H1 (cell line): Measurements from ENCODE around the gene TPM1. TPM values are rescaled to one million over a fixed set of nuclear protein-coding genes. Genes with fewer than 3 reads are reported as not detected.

Experiments
- CTCF ChIA-PET: fragments of 300-600 bp; sonication (Branson Sonifier 250); formaldehyde crosslinking; loops from one replicate; lab custom pipeline; 2021; ENCODE audit not compliant: partially characterized antibody; lab: Charles Lee
- POLR2A ChIA-PET: fragments of 300-600 bp; sonication (Branson Sonifier 250); formaldehyde crosslinking; loops from one replicate; lab custom pipeline; 2021; ENCODE audit warnings: inconsistent platforms; ENCODE audit not compliant: partially characterized antibody; lab: Charles Lee
- DNase-seq, 2 experiments: peaks; one replicate each; pipeline versions ENCODE4 v3.0.0 to v3.0.0-alpha.2; 2010 to 2022; ENCODE audit warnings: low spot score in 2 of 2, low read depth in 1 of 2, mixed read lengths in 1 of 2
- FAIRE-seq: peaks from 2 replicates; lab custom pipeline; 2011; peaks lifted over from hg19 to GRCh38; lab: Jason Lieb, UNC
- H2AFZ ChIP-seq: 2 replicates; pipeline ENCODE4 v1.8.1; 2012; ENCODE audit warnings: low read length, inconsistent platforms
- H2AK5ac ChIP-seq: 2 replicates; pipeline ENCODE4 v1.6.1; 2013; ENCODE audit warnings: low read depth, low read length
- H2BK120ac ChIP-seq: replicated peaks from 2 replicates; pipeline ENCODE3; 2013; ENCODE audit warnings: low read depth, low read length, inconsistent platforms
- H2BK12ac ChIP-seq: 2 replicates; pipeline ENCODE4 v1.6.1; 2013; ENCODE audit warnings: low read depth, low read length
- H2BK15ac ChIP-seq: 2 replicates; pipeline ENCODE4 v1.6.1; 2013; ENCODE audit warnings: low read length
- H2BK20ac ChIP-seq: 2 replicates; pipeline ENCODE4 v1.6.1; 2013; ENCODE audit warnings: low read length
- H2BK5ac ChIP-seq: 2 replicates; pipeline ENCODE4 v1.6.1; 2013; ENCODE audit warnings: low read depth, low read length
- H3K14ac ChIP-seq: 2 replicates; pipeline ENCODE4 v1.6.1; 2013; ENCODE audit warnings: inconsistent platforms; ENCODE audit not compliant: insufficient read length
- H3K18ac ChIP-seq: 2 replicates; pipeline ENCODE4 v1.6.1; 2013; ENCODE audit warnings: low read length; ENCODE audit errors: extremely low read depth
- H3K23ac ChIP-seq: 2 replicates; pipeline ENCODE4 v1.6.1; 2013; ENCODE audit warnings: inconsistent platforms; ENCODE audit not compliant: insufficient read length
- H3K23me2 ChIP-seq: 2 replicates; pipeline ENCODE4 v1.6.1; 2013; ENCODE audit warnings: low read depth, low read length
- H3K27ac ChIP-seq: 2 replicates; pipeline ENCODE4 v1.6.1; 2011; ENCODE audit warnings: low read depth, low read length, inconsistent platforms
- H3K27me3 ChIP-seq, 4 experiments: replicated peaks in 1 of 4; 1 replicate in 1 of 4; 2 replicates in 3 of 4; pipeline versions ENCODE4 v1.6.1 to v1.8.1; 2011 to 2013; ENCODE audit warnings: low read length in 3 of 4, mild to moderate bottlenecking in 3 of 4, inconsistent platforms in 2 of 4, mixed read lengths in 2 of 4, moderate library complexity in 1 of 4; ENCODE audit not compliant: control insufficient read depth in 3 of 4, insufficient read depth in 3 of 4; ENCODE audit errors: extremely low read depth in 1 of 4
- H3K36me3 ChIP-seq, 4 experiments: 2 replicates each; pipeline versions ENCODE4 v1.6.1 to v1.8.1; 2011 to 2013; ENCODE audit warnings: mild to moderate bottlenecking in 4 of 4, low read length in 3 of 4, moderate library complexity in 2 of 4, control low read depth in 1 of 4, inconsistent platforms in 1 of 4; ENCODE audit not compliant: insufficient read depth in 4 of 4, control insufficient read depth in 2 of 4
- H3K4ac ChIP-seq: replicated peaks from 2 replicates; pipeline ENCODE3; 2013; ENCODE audit warnings: low read length, low read depth, mixed read lengths, inconsistent platforms; ENCODE audit not compliant: insufficient read length
- H3K4me1 ChIP-seq, 4 experiments: replicated peaks in 1 of 4; 1 replicate in 1 of 4; 2 replicates in 3 of 4; pipeline versions ENCODE4 v1.6.1 to v1.8.1; 2011 to 2013; ENCODE audit warnings: low read length in 3 of 4, inconsistent platforms in 2 of 4, mixed read lengths in 1 of 4; ENCODE audit not compliant: insufficient read depth in 4 of 4, control insufficient read depth in 3 of 4
- H3K4me2 ChIP-seq, 2 experiments: 2 replicates each; pipeline versions ENCODE4 v1.6.1 to v1.8.1; 2011 to 2013; ENCODE audit warnings: low read depth in 2 of 2, low read length in 2 of 2, control low read depth in 1 of 2, inconsistent platforms in 1 of 2, mild to moderate bottlenecking in 1 of 2; ENCODE audit not compliant: insufficient read depth in 1 of 2
- H3K4me3 ChIP-seq, 4 experiments: fragments of 200-600, 300-600 bp in 1 of 4; sonication (generic), shearing (Covaris generic), sonication (Bioruptor Twin) in 1 of 4; 2 replicates each; pipeline versions ENCODE4 v1.5.1 to v1.8.1; 2011 to 2016; ENCODE audit warnings: low read length in 4 of 4, low read depth in 3 of 4, control low read depth in 2 of 4, inconsistent platforms in 2 of 4, mild to moderate bottlenecking in 2 of 4, mixed read lengths in 1 of 4, moderate library complexity in 1 of 4; ENCODE audit not compliant: insufficient read depth in 2 of 4; ENCODE audit errors: extremely low read depth in 1 of 4
- H3K56ac ChIP-seq: replicated peaks from 2 replicates; pipeline ENCODE3; 2013; ENCODE audit warnings: low read depth, mild to moderate bottlenecking, mixed read lengths, low read length, inconsistent platforms; ENCODE audit not compliant: insufficient read length
- H3K79me1 ChIP-seq: 2 replicates; pipeline ENCODE4 v1.6.1; 2013; ENCODE audit warnings: low read depth, low read length, control low read depth
- H3K79me2 ChIP-seq, 2 experiments: 2 replicates each; pipeline versions ENCODE4 v1.6.1 to v1.8.1; 2012 to 2013; ENCODE audit warnings: low read length in 2 of 2, mild to moderate bottlenecking in 2 of 2, inconsistent platforms in 1 of 2; ENCODE audit not compliant: insufficient read depth in 2 of 2, control insufficient read depth in 1 of 2
- H3K9ac ChIP-seq, 4 experiments: replicated peaks in 1 of 4; 1 replicate in 1 of 4; 2 replicates in 3 of 4; pipeline versions ENCODE4 v1.6.1 to v1.8.1; 2011 to 2013; ENCODE audit warnings: low read depth in 3 of 4, low read length in 3 of 4, control low read depth in 2 of 4, mild to moderate bottlenecking in 2 of 4, moderate library complexity in 2 of 4, inconsistent platforms in 1 of 4; ENCODE audit errors: extremely low read depth in 1 of 4
- H3K9me3 ChIP-seq, 2 experiments: 2 replicates each; pipeline versions ENCODE4 v1.6.1 to v1.8.1; 2012 to 2013; ENCODE audit warnings: mild to moderate bottlenecking in 2 of 2, moderate library complexity in 2 of 2, control low read depth in 1 of 2, inconsistent platforms in 1 of 2, low read depth in 1 of 2, low read length in 1 of 2, mixed read lengths in 1 of 2; ENCODE audit not compliant: insufficient read depth in 2 of 2
- H4K20me1 ChIP-seq, 2 experiments: replicated peaks in 1 of 2; 2 replicates each; pipeline versions ENCODE3 to v1.8.1; 2011 to 2013; ENCODE audit warnings: inconsistent platforms in 2 of 2, low read length in 2 of 2, mild to moderate bottlenecking in 1 of 2; ENCODE audit not compliant: insufficient read depth in 2 of 2, control insufficient read depth in 1 of 2
- H4K5ac ChIP-seq: 2 replicates; pipeline ENCODE4 v1.6.1; 2013; ENCODE audit warnings: low read length, low read depth, mixed read lengths, inconsistent platforms; ENCODE audit not compliant: insufficient read length
- H4K8ac ChIP-seq: 2 replicates; pipeline ENCODE4 v1.8.0; 2013; ENCODE audit warnings: mild to moderate bottlenecking, moderate library complexity, low read length, inconsistent platforms; ENCODE audit not compliant: insufficient read depth; ENCODE audit errors: extremely low read depth
- H4K91ac ChIP-seq: replicated peaks from 2 replicates; pipeline ENCODE3; 2013; ENCODE audit warnings: low read length, mixed read lengths, inconsistent platforms; ENCODE audit not compliant: insufficient read length
- CBX8 ChIP-seq: fragments of 300-800, 300-1000 bp; sonication (generic); IDR thresholded peaks from 2 replicates; pipeline ENCODE4 v1.7.1; 2016; ENCODE audit warnings: low read depth, low read length, borderline replicate concordance
- EP300 ChIP-seq, 2 experiments: IDR thresholded peaks; 1 replicate in 1 of 2; 2 replicates in 1 of 2; pipeline ENCODE4 v1.6.1; 2011 to 2012; ENCODE audit warnings: low read depth in 2 of 2, low read length in 2 of 2, mild to moderate bottlenecking in 2 of 2, borderline replicate concordance in 1 of 2, inconsistent platforms in 1 of 2, moderate library complexity in 1 of 2
- EZH2 ChIP-seq: fragments of 200-600 bp; sonication (generic); IDR thresholded peaks from 2 replicates; pipeline ENCODE4 v1.7.1; 2012; ENCODE audit warnings: low read depth, mild to moderate bottlenecking, moderate library complexity, low read length, inconsistent platforms; ENCODE audit not compliant: severe bottlenecking
- FOSL1 ChIP-seq: IDR thresholded peaks from 2 replicates; pipeline ENCODE4 v1.6.1; 2011; ENCODE audit warnings: mild to moderate bottlenecking, low read depth, low read length, moderate library complexity; ENCODE audit not compliant: insufficient read depth
- POLR2A ChIP-seq, 2 experiments: IDR thresholded peaks; 1 replicate in 1 of 2; 2 replicates in 1 of 2; pipeline ENCODE4 v1.6.1; 2011; ENCODE audit warnings: low read depth in 2 of 2, low read length in 2 of 2, mild to moderate bottlenecking in 2 of 2; ENCODE audit errors: control extremely low read depth in 1 of 2
- POLR2AphosphoS5 ChIP-seq: IDR thresholded peaks from 2 replicates; pipeline ENCODE4 v1.6.1; 2011; ENCODE audit warnings: low read depth, low read length
- RAD21 ChIP-seq, 2 experiments: IDR thresholded peaks in 1 of 2; conservative IDR thresholded peaks in 1 of 2; 2 replicates each; pipeline ENCODE4 v1.6.1; 2011; ENCODE audit warnings: low read depth in 2 of 2, low read length in 2 of 2, improper control_type of control experiment in 1 of 2, inconsistent platforms in 1 of 2, mild to moderate bottlenecking in 1 of 2, moderate library complexity in 1 of 2
- RNF2 ChIP-seq: fragments of 200-900, 300-1000 bp; sonication (generic); IDR thresholded peaks from 2 replicates; pipeline ENCODE4 v1.7.1; 2016; ENCODE audit warnings: borderline replicate concordance, low read depth, mild to moderate bottlenecking, antibody characterized with exemption, low read length; ENCODE audit not compliant: poor library complexity, severe bottlenecking; ENCODE audit errors: missing control alignments
- TEAD4 ChIP-seq: IDR thresholded peaks from 2 replicates; pipeline ENCODE4 v1.6.1; 2012; ENCODE audit warnings: low read depth, low read length, inconsistent platforms, mixed read lengths
- whole genome bisulfite sequencing, 2 experiments: shearing (Covaris generic) in 1 of 2; methylation state at CpG; one replicate each; pipeline versions ENCODE4 v1.1.6 to v1.1.7; 2013 to 2015; ENCODE audit warnings: low lambda C conversion rate in 2 of 2, mixed read lengths in 2 of 2, inconsistent platforms in 1 of 2, low coverage in 1 of 2, missing lambda C conversion rate in 1 of 2; ENCODE audit not compliant: insufficient replicate concordance in 2 of 2, insufficient coverage in 1 of 2, insufficient read length in 1 of 2; ENCODE audit errors: extremely low coverage in 1 of 2, missing lambda C conversion rate in 1 of 2; 5-methylcytosine and 5-hydroxymethylcytosine counted together
- polyA plus RNA-seq, 7 experiments: library from polyadenylated mRNA; depleted of rRNA in 3 of 7; stranded (reverse) in 5 of 7; unstranded in 2 of 7; fragments of >200 nt in 5 of 7; fragments of 200-250 nt in 2 of 7; gene quantifications; 1 replicate in 5 of 7; 2 replicates in 1 of 7; 4 replicates in 1 of 7; pipeline versions ENCODE4 v1.2.1 to v1.2.3, GENCODE V29; 2011 to 2013; ENCODE audit warnings: missing spikeins in 2 of 7, mixed read lengths in 2 of 7
- total RNA-seq: library from RNA; stranded (reverse); fragmentation: NEBNext Ultra II Directional; extraction: Animal tissue kit (Norgen Biotek cat#: 25700); gene quantifications from 2 replicates; pipeline ENCODE4 v1.2.1, GENCODE V29; 2021
- TF ChIP-seq, protein P1 (sequence below): IDR thresholded peaks from 2 replicates; pipeline ENCODE4 v1.6.1; 2012; ENCODE audit warnings: inconsistent platforms

Gene TPM1
- total and polyA plus RNA-seq, 2 of the 8 experiments (the other 6 are each of a cell fraction or from before 2014, with no cell fraction given): 258 to 579 TPM

GRCh38 chr15:63065262-63066221 lies 23.0 kb downstream of the TPM1 start:
- Histone ChIP-seq H2BK120ac (no peak overlapping the region), H3K9ac (no peak overlapping the region), H3K23me2 (no peaks in the 10 kb centered on the region), H3K4ac (no peak overlapping the region), H2BK20ac (no peak overlapping the region), H3K4me2 (no peak overlapping the region), H4K20me1 (no peaks in the 10 kb centered on the region), H3K18ac (no peak overlapping the region), H3K4me1 (peaks cover 0 to 4% (median 0%) of the 10 kb centered on the region in 4 experiments; a peak in 1 of 7 replicates), H2BK15ac (no peak overlapping the region), H2AK5ac (no peak overlapping the region), H3K23ac (no peak overlapping the region), H2AFZ (no peak overlapping the region), H2BK12ac (no peak overlapping the region), H3K14ac (no peak overlapping the region), H3K4me3 (no peak overlapping the region), H3K27ac (no peak overlapping the region), H2BK5ac (no peak overlapping the region), H3K79me2 (no peaks in the 10 kb centered on the region), H4K8ac (no peak overlapping the region), H3K79me1 (no peaks in the 10 kb centered on the region), H3K36me3 (peaks cover 44 to 96% (median 75%) of the 10 kb centered on the region in 4 experiments), H3K56ac (no peak overlapping the region), H4K91ac (no peak overlapping the region), H4K5ac (no peak overlapping the region), H3K9me3 (no peaks in the 10 kb centered on the region), H3K27me3 (no peaks in the 10 kb centered on the region)
- no peak for FAIRE-seq
- no peak for DNase-seq
- CTCF ChIA-PET: interaction anchor here (0.9 to 2.6 kb wide), 8 partner anchors 9 to 283 kb away, joined by 3 to 12 read pairs (median 4); no protein-coding TSS in a partner anchor
- WGBS, 2 experiments: 92% methylated on average over 8 of the region's 8 CpGs; no CpG with 5 or more reads in 1 of the 2 experiments
- POLR2A ChIA-PET: interaction anchor here (0.6 to 30.9 kb wide), 10 partner anchors 4 to 219 kb away, joined by 3 to 635 read pairs (median 4); partner anchors contain the start of genes RPS27L and TPM1
- TF ChIP-seq RAD21 (IDR thresholded peaks at IDR 0.05 in 1 of 2, conservative IDR thresholded peaks at IDR 0.05 in 1 of 2; ENCODE audit: low read depth in 2 of 2, low read length in 2 of 2) (no peak), CBX8 (no peak), TEAD4 (no peak), RNF2 (no peak), POLR2A (IDR thresholded peaks at IDR 0.05; ENCODE audit: control extremely low read depth in 1 of 2, low read depth in 2 of 2, low read length in 2 of 2) (peak in 1 of 2 experiments; percentile 51; a peak in 1 of 3 replicates), EZH2 (no peak), FOSL1 (no peak), POLR2AphosphoS5 (peak; percentile 39; the same call in 1 of the 2 replicates), EP300 (IDR thresholded peaks at IDR 0.05; ENCODE audit: borderline replicate concordance in 1 of 2, low read depth in 2 of 2, low read length in 2 of 2) (no peak)
- TF ChIP-seq, protein P1, sequence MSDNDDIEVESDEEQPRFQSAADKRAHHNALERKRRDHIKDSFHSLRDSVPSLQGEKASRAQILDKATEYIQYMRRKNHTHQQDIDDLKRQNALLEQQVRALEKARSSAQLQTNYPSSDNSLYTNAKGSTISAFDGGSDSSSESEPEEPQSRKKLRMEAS: no peak
